CD4-positive, alpha-beta T cell treated with Interleukin-1 beta for 1 hour (primary cell): Measurements from ENCODE around the gene SYNDIG1.

ENCODE experiments used
- DNase-seq, 2 donors: peaks; one replicate each; pipeline ENCODE4 v3.0.0-alpha.2; 2020 to 2022

The SYNDIG1 gene

GRCh38 chr20:24572140-24572539, 102.7 kb downstream of the SYNDIG1 start:
- no peak for DNase-seq

DNA sequence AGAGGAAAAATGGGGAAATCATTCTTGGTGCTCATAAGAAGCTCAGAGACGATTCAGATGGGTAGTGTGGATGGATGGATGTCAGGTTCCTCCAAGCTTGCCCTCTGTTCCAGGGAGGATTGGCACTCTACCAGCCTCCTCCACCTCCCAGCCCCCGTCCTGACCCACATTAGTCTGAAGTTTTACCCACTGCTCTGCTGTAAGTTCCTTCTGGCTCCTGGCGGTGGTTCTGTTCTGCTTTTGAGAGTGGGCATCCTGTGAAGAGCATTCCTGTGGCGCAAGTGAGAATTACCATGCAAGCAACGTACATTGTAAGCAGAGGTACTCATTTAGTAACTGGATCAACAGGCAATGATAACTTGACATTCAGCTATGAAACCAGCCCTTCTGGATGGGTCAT, 103.4 kb downstream of the SYNDIG1 start:
- DNase-seq: no peak

- DNase-seq: no peak
Measured at GRCh38 chr20:24573557-24573956, 104.1 kb downstream of the SYNDIG1 start.

- DNase-seq: no peak
Measured at GRCh38 chr20:24574307-24574706, 104.9 kb downstream of the SYNDIG1 start.

DNA sequence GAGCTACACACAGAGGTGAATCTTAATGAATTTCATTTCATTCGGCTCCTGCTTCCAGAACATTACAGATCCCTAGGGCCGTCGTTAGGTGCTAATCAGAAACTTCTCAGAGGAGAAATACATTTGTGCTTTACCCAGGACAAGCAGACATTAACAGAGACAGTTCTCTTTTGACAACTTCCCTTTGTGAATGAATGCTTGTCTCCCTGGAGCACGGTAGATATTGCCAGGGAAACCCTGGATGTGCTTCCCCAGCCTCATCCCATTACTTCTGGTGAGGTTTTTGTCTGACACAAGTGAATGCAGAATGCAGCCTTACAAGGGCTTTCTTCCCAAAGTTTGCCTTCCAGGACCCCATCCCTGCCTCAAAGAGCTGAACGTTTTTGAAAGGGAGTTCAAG, 105.4 kb downstream of the SYNDIG1 start:
- DNase-seq: no peak

- no peak for DNase-seq
Measured at GRCh38 chr20:24575811-24576210, 106.4 kb downstream of the SYNDIG1 start.

- DNase-seq: no peak
Measured at GRCh38 chr20:24576447-24576846, 107.0 kb downstream of the SYNDIG1 start.

DNA sequence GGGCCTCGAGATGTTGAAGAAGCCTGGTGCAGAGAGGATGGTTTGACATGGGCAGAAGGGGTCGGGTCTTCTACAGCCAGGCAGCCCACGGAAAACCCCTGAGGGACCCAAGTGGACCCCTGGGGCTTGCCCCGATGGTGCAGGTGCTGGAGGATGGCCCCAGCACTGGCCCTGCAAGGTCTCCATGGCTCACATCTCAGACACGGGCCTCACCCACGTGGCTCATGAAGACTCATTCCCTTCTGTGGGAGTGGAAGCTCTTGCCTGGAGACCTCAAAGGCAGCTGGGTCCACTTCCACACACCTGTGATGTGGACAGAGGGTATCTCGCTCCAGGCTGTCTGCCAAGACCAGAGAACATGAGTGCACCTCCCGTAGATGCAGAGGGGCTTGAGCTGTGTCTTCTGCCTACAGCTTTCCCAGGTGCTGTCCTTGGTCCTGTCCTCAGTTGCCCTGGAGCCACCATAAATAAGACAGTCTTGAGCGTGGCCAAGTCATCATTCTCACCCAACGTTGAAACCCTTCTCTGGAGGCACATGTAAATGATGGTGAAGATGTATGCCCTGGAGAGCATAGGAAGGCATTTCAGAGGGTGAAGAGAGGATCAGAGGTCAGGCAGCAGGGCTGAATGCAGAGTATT, 108.0 kb downstream of the SYNDIG1 start:
- DNase-seq: no peak

DNA sequence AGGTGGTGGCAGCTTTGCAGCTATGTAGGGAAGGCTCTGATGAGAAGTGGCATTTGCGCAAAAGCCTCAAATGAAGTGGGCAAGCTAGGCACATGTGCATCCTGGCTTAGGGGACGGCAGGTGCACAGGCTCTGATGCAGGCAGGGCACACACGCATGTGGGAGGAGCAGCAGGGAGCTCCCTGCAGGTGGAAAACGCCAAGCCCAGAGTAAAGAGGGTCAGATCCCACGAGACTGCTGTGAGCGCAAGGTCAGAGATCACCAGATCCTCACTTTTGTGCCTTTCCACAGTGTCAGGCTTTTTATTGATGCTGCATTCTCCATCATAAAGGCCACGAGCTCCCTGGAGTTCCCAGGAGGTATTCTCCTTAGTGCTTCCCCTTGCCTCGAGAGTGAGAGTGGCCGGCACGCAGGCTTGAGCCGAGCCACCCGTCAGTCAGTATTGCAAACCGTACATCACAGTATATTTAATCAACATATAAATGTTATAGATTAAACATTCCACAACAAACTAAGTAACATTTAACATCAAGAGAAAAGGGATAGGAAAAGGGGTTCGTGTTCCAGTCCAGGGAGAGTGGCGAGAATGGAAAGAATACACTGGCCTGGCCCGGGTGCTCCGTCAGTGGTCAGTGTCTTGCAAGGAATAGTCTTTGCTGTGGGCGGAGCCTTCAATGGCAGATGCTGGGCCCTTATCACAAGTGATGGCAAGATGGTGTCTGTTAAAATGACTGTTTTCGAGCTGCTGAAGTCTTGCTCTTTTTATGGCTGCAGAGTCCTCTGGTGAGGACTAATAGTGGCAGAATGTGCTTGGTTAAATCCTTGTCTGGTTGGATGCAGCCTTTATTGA, 109.4 kb downstream of the SYNDIG1 start:
- DNase-seq: no peak

DNA sequence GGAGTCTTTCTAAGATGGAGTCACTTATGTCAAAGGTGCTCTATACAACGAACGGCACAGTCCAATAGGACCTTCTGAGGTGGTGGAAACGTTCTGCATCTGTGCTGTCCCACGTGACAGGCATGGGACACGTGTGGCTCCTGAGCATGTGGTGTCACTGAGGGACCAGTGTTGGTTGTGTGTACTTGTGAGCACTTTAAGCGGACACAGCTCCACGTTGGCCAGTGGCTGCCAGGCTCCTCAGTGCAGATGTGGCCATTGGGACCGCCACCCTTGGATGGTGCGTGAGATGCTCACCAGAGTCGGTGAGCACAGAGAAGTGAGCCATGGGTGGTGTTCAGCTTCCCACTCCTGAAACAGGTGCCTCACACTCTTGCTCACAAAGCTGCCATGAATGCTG, 110.0 kb downstream of the SYNDIG1 start:
- no peak for DNase-seq

DNA sequence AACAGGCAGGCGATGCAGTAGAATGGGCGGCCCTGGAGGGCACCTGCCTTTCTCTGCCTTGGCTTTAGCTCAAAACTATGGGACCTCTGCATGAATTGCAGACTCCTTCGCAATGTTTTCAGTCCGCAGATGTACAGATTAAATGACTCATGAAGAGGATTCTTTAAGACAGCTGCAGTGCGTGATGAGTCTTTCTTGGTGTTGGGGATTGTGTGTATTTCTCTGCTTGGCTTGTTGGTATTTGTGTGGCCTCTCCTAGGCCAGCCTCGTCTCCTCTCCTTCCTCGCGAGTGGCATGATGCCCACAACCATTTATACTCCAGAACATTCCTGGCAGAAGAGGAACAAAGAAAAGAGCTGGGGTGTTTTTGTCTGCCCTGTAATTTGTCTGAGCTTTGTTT, 110.6 kb downstream of the SYNDIG1 start:
- DNase-seq: no peak

DNA sequence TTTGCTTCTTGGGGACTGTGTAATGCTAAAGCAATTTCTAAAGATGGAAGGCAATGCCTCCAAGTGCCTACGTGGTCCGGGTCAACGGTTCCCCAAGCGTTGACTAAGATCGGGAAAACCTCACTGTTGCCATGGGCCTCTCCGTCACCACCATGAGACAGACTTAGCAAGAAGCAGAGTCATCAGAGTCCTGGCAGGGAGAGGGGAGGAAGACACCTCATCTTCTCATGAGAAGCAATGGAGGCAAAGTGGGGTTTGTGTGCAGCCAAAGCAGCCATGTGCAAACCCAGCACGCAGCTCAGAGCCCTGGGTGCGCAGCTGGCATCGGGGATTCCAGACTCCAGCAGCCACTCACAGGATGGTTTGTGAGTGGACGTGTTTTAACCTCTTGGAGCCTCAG, 111.4 kb downstream of the SYNDIG1 start:
- no peak for DNase-seq

- no peak for DNase-seq
Measured at GRCh38 chr20:24581443-24582170, 112.2 kb downstream of the SYNDIG1 start.

DNA sequence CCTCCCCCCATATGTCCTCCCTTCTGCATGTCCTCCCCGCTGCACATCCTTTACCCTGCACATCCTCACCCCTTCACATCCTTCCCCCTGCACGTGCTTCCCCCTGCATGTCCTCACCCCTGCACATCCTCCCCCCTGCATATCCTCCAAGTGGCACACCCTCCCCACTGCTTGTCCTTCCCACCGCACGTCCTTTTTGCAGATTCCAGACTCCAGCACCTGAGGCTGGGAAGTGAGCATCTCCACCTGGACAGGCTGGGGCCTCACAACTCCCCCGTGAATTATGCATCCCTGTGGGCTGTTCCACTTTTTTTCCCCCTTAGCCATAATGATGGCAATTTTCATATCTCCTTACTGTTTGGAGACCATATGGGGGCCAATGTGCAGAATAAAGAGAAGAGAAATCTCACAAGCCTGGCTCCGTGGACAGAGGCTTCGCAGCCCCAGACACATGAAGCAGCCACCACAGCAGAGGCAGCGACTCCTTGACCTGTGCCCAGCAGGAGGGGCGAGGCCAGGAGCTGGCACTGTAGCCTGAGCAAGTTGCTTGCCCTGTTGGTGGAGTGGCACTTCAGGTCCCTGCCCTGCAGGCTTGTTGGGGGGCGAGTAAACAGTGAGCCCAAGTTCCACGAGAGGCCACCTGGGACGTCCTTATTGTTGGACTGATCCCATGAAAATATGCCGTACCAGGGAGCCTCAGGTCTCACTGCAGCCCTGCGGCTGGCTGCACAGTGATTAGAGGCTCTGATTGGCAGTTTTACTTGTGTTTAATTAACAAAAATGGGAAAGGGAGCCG, 113.1 kb downstream of the SYNDIG1 start:
- DNase-seq: no peak

GRCh38 chr20:24583169-24583792, 113.9 kb downstream of the SYNDIG1 start:
- DNase-seq: no peak

DNA sequence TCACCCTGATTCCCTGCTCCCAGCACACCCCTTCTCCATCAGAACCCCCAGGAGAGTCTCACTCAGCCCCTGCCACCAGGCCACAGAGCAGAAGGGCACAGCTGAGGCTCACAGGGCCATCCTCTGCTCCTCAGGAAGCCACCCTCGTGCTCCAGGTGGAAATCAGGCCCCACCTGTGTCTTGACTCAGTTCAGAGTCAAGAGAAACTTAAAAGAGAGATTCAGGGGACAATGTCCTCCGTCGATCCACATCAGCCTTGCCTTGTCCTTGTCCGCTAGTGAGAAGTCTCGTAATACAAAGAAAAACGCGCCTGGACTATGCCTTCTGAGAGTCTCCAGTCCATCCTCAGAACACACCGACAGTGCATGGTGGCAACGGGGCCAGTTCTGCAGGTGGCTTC, 114.6 kb downstream of the SYNDIG1 start:
- DNase-seq: no peak

GRCh38 chr20:24584538-24585356, 115.3 kb downstream of the SYNDIG1 start:
- no peak for DNase-seq

DNA sequence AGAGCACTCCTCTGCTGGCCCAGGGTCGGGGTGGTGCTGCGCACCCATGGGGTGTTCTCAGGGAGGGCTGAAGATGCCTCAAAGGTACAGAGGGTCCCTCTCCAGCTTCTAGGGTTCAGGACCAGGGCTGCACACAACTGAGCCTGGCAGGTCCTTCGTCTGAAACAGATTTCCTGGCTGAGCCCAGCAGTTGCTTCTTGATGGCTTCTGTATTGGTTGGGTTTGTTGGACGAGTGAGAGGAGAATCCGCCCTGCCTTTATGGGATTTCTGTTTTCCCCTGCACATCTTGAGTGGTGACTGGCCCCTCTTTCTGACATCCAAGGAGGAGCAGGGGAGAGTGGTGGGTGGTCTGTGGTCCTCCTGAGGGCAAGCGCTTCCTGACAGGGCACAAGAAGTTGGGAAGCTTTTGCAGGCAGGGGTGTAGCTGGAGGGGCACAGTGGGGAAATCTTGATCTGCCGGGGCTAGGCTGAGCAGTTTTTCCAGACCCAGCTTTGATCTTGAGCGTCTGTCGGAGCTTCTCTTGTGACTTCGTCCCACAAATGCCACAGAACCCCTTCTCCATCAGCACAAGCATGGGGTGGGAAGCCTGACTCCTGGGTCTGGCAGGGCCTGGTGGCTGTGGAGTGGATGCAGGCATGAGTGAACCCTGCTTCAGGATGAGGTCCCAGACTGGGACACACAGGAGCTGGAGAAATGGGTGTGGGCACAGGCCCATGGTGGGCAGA, 116.5 kb downstream of the SYNDIG1 start:
- DNase-seq: no peak

GRCh38 chr20:24586523-24586840, 117.1 kb downstream of the SYNDIG1 start:
- no peak for DNase-seq

DNA sequence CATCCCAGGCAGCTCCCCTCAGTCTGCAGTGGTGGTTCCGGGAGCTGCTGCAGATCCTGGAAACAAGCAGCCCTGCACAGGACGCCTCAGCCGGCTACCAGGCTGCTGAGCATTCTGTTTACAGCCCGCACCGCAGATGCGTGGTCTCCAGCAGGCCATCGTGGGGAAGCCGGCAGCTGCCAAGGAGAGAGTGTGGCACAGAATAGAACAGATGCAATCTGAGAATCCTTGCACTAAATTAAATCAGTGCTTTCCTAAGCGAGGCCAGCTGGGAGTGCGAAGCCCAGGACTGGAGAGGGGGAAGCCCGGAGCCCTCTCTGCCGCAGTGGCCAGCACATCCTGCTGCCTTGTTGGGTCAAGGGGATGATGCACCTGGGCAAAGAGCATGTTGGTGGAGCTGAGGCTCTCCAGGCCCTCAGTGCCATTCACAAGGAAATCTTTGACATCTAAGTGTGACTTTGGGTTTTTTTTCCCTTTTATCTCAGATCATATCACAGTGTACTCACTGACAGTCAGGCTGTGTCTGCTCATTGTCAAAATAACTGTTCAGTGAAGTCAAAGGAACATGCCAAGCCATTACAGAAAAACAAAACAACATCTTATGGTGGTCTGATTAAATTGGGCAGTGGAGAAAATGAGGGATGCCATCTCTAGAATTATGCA, 118.1 kb downstream of the SYNDIG1 start:
- no peak for DNase-seq
